A549 (cell line): ENCODE results near the gene MAVS.

Experiments used
- BCL3 ChIP-seq: fragments of >200 bp; sonication (Bioruptor Twin); formaldehyde crosslinking; IDR thresholded peaks from 3 replicates; pipeline ENCODE4 v1.6.1; 2016
- CEBPB ChIP-seq, 2 experiments: fragments of >200 bp in 1 of 2; sonication (Bioruptor Twin) in 1 of 2; formaldehyde crosslinking in 1 of 2; IDR thresholded peaks; 2 replicates each; pipeline ENCODE4 v1.6.1; 2012 to 2016
- CHD4 ChIP-seq: fragments of 200-600 bp; sonication (generic); IDR thresholded peaks from 2 replicates; pipeline ENCODE4 v1.6.1; 2016; ENCODE audit warnings: antibody characterized with exemption, mild to moderate bottlenecking, borderline replicate concordance
- CTCF ChIP-seq: fragments of >200 bp; sonication (Bioruptor Twin); formaldehyde crosslinking; IDR thresholded peaks from 3 replicates; pipeline ENCODE4 v1.5.1; 2016
- ELK1 ChIP-seq: fragments of 150-350 bp; IDR thresholded peaks from 2 replicates; pipeline ENCODE4 v1.6.1; 2014; ENCODE audit warnings: low read depth, mild to moderate bottlenecking, low read length
- EP300 ChIP-seq, 2 experiments: fragments of >200 bp; sonication (Bioruptor Twin); formaldehyde crosslinking; IDR thresholded peaks; 2 replicates in 1 of 2; 3 replicates in 1 of 2; pipeline ENCODE4 v1.6.1; 2016 to 2017
- JUNB ChIP-seq: fragments of >200 bp; sonication (Bioruptor Twin); formaldehyde crosslinking; IDR thresholded peaks from 2 replicates; pipeline ENCODE4 v1.6.1; 2016
- POLR2A ChIP-seq: IDR thresholded peaks from 2 replicates; pipeline ENCODE4 v1.6.1; 2012; ENCODE audit warnings: mild to moderate bottlenecking, low read length
- REST ChIP-seq: fragments of 200-600 bp; sonication (generic); IDR thresholded peaks from 2 replicates; pipeline ENCODE4 v1.6.1; 2016; ENCODE audit warnings: antibody characterized with exemption, mild to moderate bottlenecking, moderate library complexity
- RFX5 ChIP-seq: fragments of 450-650 bp; IDR thresholded peaks from 2 replicates; pipeline ENCODE4 v1.7.1; 2014; ENCODE audit warnings: antibody characterized with exemption, mild to moderate bottlenecking, moderate library complexity
- USF2 ChIP-seq: fragments of 450-650 bp; IDR thresholded peaks from 2 replicates; pipeline ENCODE4 v1.6.1; 2014; ENCODE audit warnings: antibody characterized with exemption
- ZFP36 ChIP-seq: fragments of 450-650 bp; IDR thresholded peaks from 2 replicates; pipeline ENCODE4 v1.6.1; 2014; ENCODE audit warnings: borderline replicate concordance; ENCODE audit not compliant: partially characterized antibody

GRCh38 chr20:3864518-3864917 lies 17.9 kb downstream of the MAVS start:
- no peak for TF ChIP-seq CTCF
- TF ChIP-seq REST, result no peak
- TF ChIP-seq POLR2A, result no peak
- TF ChIP-seq USF2, result no peak
- TF ChIP-seq ELK1, result no peak
- no peak for TF ChIP-seq ZFP36
- no peak for TF ChIP-seq RFX5
- no peak for TF ChIP-seq JUNB
- no peak for TF ChIP-seq BCL3
- TF ChIP-seq EP300 (IDR thresholded peaks at IDR 0.05), result no peak
- no peak for TF ChIP-seq CHD4
- TF ChIP-seq CEBPB (IDR thresholded peaks at IDR 0.05), result no peak
